ENCODE results near the gene LRGUK. TPM values are rescaled to one million over a fixed set of nuclear protein-coding genes. Genes with fewer than 3 reads are reported as not detected.
A peak's percentile ranks its signal among the peaks of the same experiment; 100 is the strongest.

LRGUK gene
- total and polyA plus RNA-seq, 4 donors = 0.58 to 1.2 (median 0.59) TPM; not detected in 1

- Histone ChIP-seq H3K4me3 (ENCODE audit: low read length in 2 of 2) (no peak overlapping the region), H3K9me3 (ENCODE audit: control insufficient read depth, low read length) (peaks cover 2% of the 10 kb centered on the region), H3K36me3 (ENCODE audit: control insufficient read depth in 1 of 2, insufficient read depth in 2 of 2, low read length in 1 of 2) (no peaks in the 10 kb centered on the region), H3K27ac (ENCODE audit: low read depth in 1 of 2, low read length in 2 of 2) (no peak overlapping the region), H3K4me1 (ENCODE audit: control insufficient read depth in 1 of 2, insufficient read depth in 2 of 2, low read length in 2 of 2) (no peaks in the 10 kb centered on the region), H3K27me3 (ENCODE audit: control insufficient read depth in 1 of 2, insufficient read depth in 2 of 2, low read length in 1 of 2) (no peaks in the 10 kb centered on the region)
- DNase-seq = no peak
- no peak for ATAC-seq (ENCODE audit: low FRiP score)
- intact Hi-C loops (cut with DNase I) = no loop called here
- WGBS, 2 donors = 90% methylated on average over 5 of the region's 5 CpGs
Measured at GRCh38 chr7:134200970-134201369, 73.8 kb downstream of the LRGUK start.

GRCh38 chr7:134201569-134202261 is 74.6 kb downstream of the LRGUK start:
- H3K4me1 ChIP-seq (ENCODE audit: control insufficient read depth in 1 of 2, insufficient read depth in 2 of 2, low read length in 2 of 2) = no peaks in the 10 kb centered on the region
- no peaks in the 10 kb centered on the region for H3K27me3 ChIP-seq (ENCODE audit: control insufficient read depth in 1 of 2, insufficient read depth in 2 of 2, low read length in 1 of 2)
- H3K27ac ChIP-seq (ENCODE audit: low read depth in 1 of 2, low read length in 2 of 2) = no peak overlapping the region
- no peaks in the 10 kb centered on the region for H3K36me3 ChIP-seq (ENCODE audit: control insufficient read depth in 1 of 2, insufficient read depth in 2 of 2, low read length in 1 of 2)
- DNase-seq = no peak
- no peak overlapping the region for H3K4me3 ChIP-seq (ENCODE audit: low read length in 2 of 2)
- no peak for ATAC-seq (ENCODE audit: low FRiP score)
- 76 to 88% methylated on average over 6 to 7 of the region's 7 CpGs for WGBS, 2 donors
- H3K9me3 ChIP-seq (ENCODE audit: control insufficient read depth, low read length) = peaks cover 2% of the 10 kb centered on the region
- intact Hi-C loops (cut with DNase I) = no loop called here

- no peak for ATAC-seq (ENCODE audit: low FRiP score)
- Histone ChIP-seq H3K9me3 (ENCODE audit: control insufficient read depth, low read length) (peaks cover 2% of the 10 kb centered on the region), H3K4me1 (ENCODE audit: control insufficient read depth in 1 of 2, insufficient read depth in 2 of 2, low read length in 2 of 2) (no peaks in the 10 kb centered on the region), H3K4me3 (ENCODE audit: low read length in 2 of 2) (no peak overlapping the region), H3K27ac (ENCODE audit: low read depth in 1 of 2, low read length in 2 of 2) (no peak overlapping the region), H3K36me3 (ENCODE audit: control insufficient read depth in 1 of 2, insufficient read depth in 2 of 2, low read length in 1 of 2) (no peaks in the 10 kb centered on the region), H3K27me3 (ENCODE audit: control insufficient read depth in 1 of 2, insufficient read depth in 2 of 2, low read length in 1 of 2) (no peaks in the 10 kb centered on the region)
- no peak for DNase-seq
- intact Hi-C loops (cut with DNase I) = no loop called here
- WGBS, 2 donors = 75 to 79% methylated on average over 4 of the region's 4 CpGs
Measured at GRCh38 chr7:134203186-134203889, 76.2 kb downstream of the LRGUK start.

GRCh38 chr7:134209322-134210015 is 82.3 kb downstream of the LRGUK start:
- no peaks in the 10 kb centered on the region for H3K27me3 ChIP-seq (ENCODE audit: control insufficient read depth in 1 of 2, insufficient read depth in 2 of 2, low read length in 1 of 2)
- DNase-seq = no peak
- no peak overlapping the region for H3K4me3 ChIP-seq (ENCODE audit: low read length in 2 of 2)
- H3K36me3 ChIP-seq (ENCODE audit: control insufficient read depth in 1 of 2, insufficient read depth in 2 of 2, low read length in 1 of 2) = no peaks in the 10 kb centered on the region
- intact Hi-C loops (cut with DNase I) = no loop called here
- H3K27ac ChIP-seq (ENCODE audit: low read depth in 1 of 2, low read length in 2 of 2) = no peak overlapping the region
- ATAC-seq (ENCODE audit: low FRiP score) = peak; percentile 35
- H3K4me1 ChIP-seq (ENCODE audit: control insufficient read depth in 1 of 2, insufficient read depth in 2 of 2, low read length in 2 of 2) = no peaks in the 10 kb centered on the region
- 81 to 87% methylated on average over 16 of the region's 16 CpGs for WGBS, 2 donors
- peaks cover 2% of the 10 kb centered on the region for H3K9me3 ChIP-seq (ENCODE audit: control insufficient read depth, low read length)

- H3K27me3 ChIP-seq (ENCODE audit: control insufficient read depth in 1 of 2, insufficient read depth in 2 of 2, low read length in 1 of 2) = no peaks in the 10 kb centered on the region
- WGBS, 2 donors = 88 to 89% methylated on average over 8 of the region's 8 CpGs
Measured at GRCh38 chr7:134210227-134210626, 83.1 kb downstream of the LRGUK start.

GRCh38 chr7:134210976-134211663 is 84.0 kb downstream of the LRGUK start:
- H3K27me3 ChIP-seq (ENCODE audit: control insufficient read depth in 1 of 2, insufficient read depth in 2 of 2, low read length in 1 of 2) = no peaks in the 10 kb centered on the region
- H3K9me3 ChIP-seq (ENCODE audit: control insufficient read depth, low read length) = peaks cover 2% of the 10 kb centered on the region
- no peaks in the 10 kb centered on the region for H3K36me3 ChIP-seq (ENCODE audit: control insufficient read depth in 1 of 2, insufficient read depth in 2 of 2, low read length in 1 of 2)
- no peaks in the 10 kb centered on the region for H3K4me1 ChIP-seq (ENCODE audit: control insufficient read depth in 1 of 2, insufficient read depth in 2 of 2, low read length in 2 of 2)
- 80 to 84% methylated on average over 7 of the region's 7 CpGs for WGBS, 2 donors
- no peak overlapping the region for H3K27ac ChIP-seq (ENCODE audit: low read depth in 1 of 2, low read length in 2 of 2)
- intact Hi-C loops (cut with DNase I) = no loop called here
- ATAC-seq (ENCODE audit: low FRiP score) = no peak
- no peak for DNase-seq
- H3K4me3 ChIP-seq (ENCODE audit: low read length in 2 of 2) = no peak overlapping the region

More at GRCh38 chr7:134210227-134210626, 83.1 kb downstream of the LRGUK start:
- no peaks in the 10 kb centered on the region for H3K4me1 ChIP-seq (ENCODE audit: control insufficient read depth in 1 of 2, insufficient read depth in 2 of 2, low read length in 2 of 2)
- peaks cover 2% of the 10 kb centered on the region for H3K9me3 ChIP-seq (ENCODE audit: control insufficient read depth, low read length)
- no peak for DNase-seq
- ATAC-seq (ENCODE audit: low FRiP score) = no peak
- no peak overlapping the region for H3K4me3 ChIP-seq (ENCODE audit: low read length in 2 of 2)
- H3K36me3 ChIP-seq (ENCODE audit: control insufficient read depth in 1 of 2, insufficient read depth in 2 of 2, low read length in 1 of 2) = no peaks in the 10 kb centered on the region
- no peak overlapping the region for H3K27ac ChIP-seq (ENCODE audit: low read depth in 1 of 2, low read length in 2 of 2)
- intact Hi-C loops (cut with DNase I) = no loop called here

GRCh38 chr7:134211817-134212216 is 84.7 kb downstream of the LRGUK start:
- Histone ChIP-seq H3K4me1 (ENCODE audit: control insufficient read depth in 1 of 2, insufficient read depth in 2 of 2, low read length in 2 of 2) (no peaks in the 10 kb centered on the region), H3K4me3 (ENCODE audit: low read length in 2 of 2) (no peak overlapping the region), H3K36me3 (ENCODE audit: control insufficient read depth in 1 of 2, insufficient read depth in 2 of 2, low read length in 1 of 2) (no peaks in the 10 kb centered on the region), H3K27me3 (ENCODE audit: control insufficient read depth in 1 of 2, insufficient read depth in 2 of 2, low read length in 1 of 2) (no peaks in the 10 kb centered on the region), H3K27ac (ENCODE audit: low read depth in 1 of 2, low read length in 2 of 2) (no peak overlapping the region), H3K9me3 (ENCODE audit: control insufficient read depth, low read length) (peaks cover 2% of the 10 kb centered on the region)
- intact Hi-C loops (cut with DNase I) = no loop called here
- ATAC-seq (ENCODE audit: low FRiP score) (no peak), DNase-seq (no peak)

GRCh38 chr7:134212576-134213546 is 85.7 kb downstream of the LRGUK start:
- intact Hi-C loops (cut with DNase I) = no loop called here
- no peaks in the 10 kb centered on the region for H3K36me3 ChIP-seq (ENCODE audit: control insufficient read depth in 1 of 2, insufficient read depth in 2 of 2, low read length in 1 of 2)
- ATAC-seq (ENCODE audit: low FRiP score) (no peak), DNase-seq (peak in 1 of 2 donors; percentile 65)
- H3K9me3 ChIP-seq (ENCODE audit: control insufficient read depth, low read length) = peaks cover 2% of the 10 kb centered on the region
- no peak overlapping the region for H3K27ac ChIP-seq (ENCODE audit: low read depth in 1 of 2, low read length in 2 of 2)
- no peaks in the 10 kb centered on the region for H3K4me1 ChIP-seq (ENCODE audit: control insufficient read depth in 1 of 2, insufficient read depth in 2 of 2, low read length in 2 of 2)
- WGBS, 2 donors = 82% methylated on average over 13 of the region's 13 CpGs
- H3K4me3 ChIP-seq (ENCODE audit: low read length in 2 of 2) = no peak overlapping the region
- no peaks in the 10 kb centered on the region for H3K27me3 ChIP-seq (ENCODE audit: control insufficient read depth in 1 of 2, insufficient read depth in 2 of 2, low read length in 1 of 2)
